SK-N-SH (cell line): ENCODE results near the gene GSG1L2. TPM values are rescaled to one million over a fixed set of nuclear protein-coding genes. Genes with fewer than 3 reads are reported as not detected.

Experiments used
- CTCF ChIA-PET: fragments of 300-600, 350-600 bp; formaldehyde crosslinking; extraction: SDS; loops from one replicate; lab custom pipeline; 2021; lab: Yijun Ruan, JAX
- POLR2A ChIA-PET: fragments of 350-600 bp; sonication (Branson Sonifier 250); formaldehyde crosslinking; extraction: SDS; loops from one replicate; lab custom pipeline; 2020; ENCODE audit warnings: antibody characterized with exemption, inconsistent platforms; lab: Yijun Ruan, JAX
- DNase-seq: peaks from one replicate; pipeline ENCODE4 v3.0.0; 2012
- H2AFZ ChIP-seq: fragments of 200-600 bp; sonication (generic); 2 replicates; pipeline ENCODE4 v1.8.1; 2016; ENCODE audit warnings: antibody characterized with exemption, mild to moderate bottlenecking, low read depth
- H3F3A ChIP-seq: fragments of 200-600 bp; sonication (generic); replicated peaks from 2 replicates; pipeline ENCODE3; 2016; ENCODE audit warnings: antibody characterized with exemption, mild to moderate bottlenecking; ENCODE audit not compliant: insufficient read depth
- H3K27ac ChIP-seq, 2 experiments: fragments of 200-500 bp in 1 of 2; fragments of 200-600 bp in 1 of 2; sonication (Bioruptor generic) in 1 of 2; sonication (generic), shearing (Covaris generic) in 1 of 2; 2 replicates each; pipeline versions ENCODE4 v1.5.1 to v1.6.1; 2014 to 2016; ENCODE audit warnings: low read depth in 2 of 2, inconsistent platforms in 1 of 2, low read length in 1 of 2, mild to moderate bottlenecking in 1 of 2, mixed read lengths in 1 of 2
- H3K27me3 ChIP-seq: fragments of 200-600 bp; sonication (generic), shearing (Covaris generic); 2 replicates; pipeline ENCODE4 v1.6.1; 2016; ENCODE audit warnings: mixed run types; ENCODE audit not compliant: insufficient read depth
- H3K36me3 ChIP-seq, 2 experiments: fragments of 200-500 bp in 1 of 2; fragments of 200-600 bp in 1 of 2; sonication (Bioruptor generic) in 1 of 2; sonication (generic) in 1 of 2; replicated peaks in 1 of 2; 2 replicates each; pipeline versions ENCODE3 to v1.5.1; 2014 to 2016; ENCODE audit warnings: low read length in 1 of 2, mild to moderate bottlenecking in 1 of 2; ENCODE audit not compliant: insufficient read depth in 2 of 2, control insufficient read depth in 1 of 2
- H3K4me1 ChIP-seq, 2 experiments: fragments of 200-500 bp in 1 of 2; fragments of 200-600 bp in 1 of 2; sonication (Bioruptor generic) in 1 of 2; sonication (generic), shearing (Covaris generic) in 1 of 2; 2 replicates each; pipeline versions ENCODE4 v1.5.1 to v1.6.1; 2014 to 2016; ENCODE audit warnings: low read depth in 1 of 2, low read length in 1 of 2, mixed run types in 1 of 2; ENCODE audit not compliant: insufficient read depth in 2 of 2, control insufficient read depth in 1 of 2
- H3K4me2 ChIP-seq: fragments of 200-600 bp; sonication (generic), shearing (Covaris generic); 2 replicates; pipeline ENCODE4 v1.6.1; 2017; ENCODE audit warnings: mixed run types
- H3K4me3 ChIP-seq, 2 experiments: fragments of 200-500 bp in 1 of 2; fragments of 200-600 bp in 1 of 2; sonication (Bioruptor generic) in 1 of 2; sonication (generic), shearing (Covaris generic) in 1 of 2; 2 replicates each; pipeline versions ENCODE4 v1.5.1 to v1.8.1; 2014 to 2016; ENCODE audit warnings: low read depth in 2 of 2, inconsistent platforms in 1 of 2, low read length in 1 of 2, mild to moderate bottlenecking in 1 of 2, mixed read lengths in 1 of 2, moderate library complexity in 1 of 2
- H3K79me2 ChIP-seq: fragments of 200-600 bp; sonication (generic); 2 replicates; pipeline ENCODE4 v1.8.1; 2017; ENCODE audit warnings: mild to moderate bottlenecking; ENCODE audit not compliant: insufficient read depth
- H3K9ac ChIP-seq: fragments of 200-600 bp; sonication (generic); 2 replicates; pipeline ENCODE4 v1.6.1; 2017; ENCODE audit warnings: mixed run types
- H3K9me2 ChIP-seq: fragments of 200-600 bp; sonication (generic); 2 replicates; pipeline ENCODE4 v1.6.1; 2017; ENCODE audit warnings: mixed run types
- H3K9me3 ChIP-seq: fragments of 200-600 bp; sonication (generic); 2 replicates; pipeline ENCODE4 v1.6.1; 2017; ENCODE audit warnings: mixed run types, mild to moderate bottlenecking, moderate library complexity
- H4K20me1 ChIP-seq: fragments of 200-600 bp; sonication (generic); 2 replicates; pipeline ENCODE4 v1.6.1; 2017; ENCODE audit warnings: mild to moderate bottlenecking, mixed run types; ENCODE audit not compliant: insufficient read depth
- CHD2 ChIP-seq: fragments of 150-350 bp; IDR thresholded peaks from 2 replicates; pipeline ENCODE4 v1.6.1; 2018; ENCODE audit warnings: low read length; ENCODE audit not compliant: partially characterized antibody
- EP300 ChIP-seq, 2 experiments: IDR thresholded peaks; 2 replicates each; pipeline versions ENCODE4 v1.4.0 to v1.6.1; 2012; ENCODE audit warnings: borderline replicate concordance in 1 of 2, low read depth in 1 of 2, low read length in 1 of 2
- EZH2phosphoT487 ChIP-seq: fragments of 200-600 bp; sonication (generic); IDR thresholded peaks from 2 replicates; pipeline ENCODE4 v1.6.1; 2017; ENCODE audit warnings: low read depth, mixed run types, mild to moderate bottlenecking, antibody characterized with exemption, moderate library complexity, borderline replicate concordance
- FOXM1 ChIP-seq: IDR thresholded peaks from 2 replicates; pipeline ENCODE4 v1.4.0; 2012; ENCODE audit warnings: low read depth, mild to moderate bottlenecking
- GABPA ChIP-seq: IDR thresholded peaks from 2 replicates; pipeline ENCODE4 v1.4.0; 2012; ENCODE audit warnings: low read depth, mild to moderate bottlenecking
- GATA2 ChIP-seq: sonication (generic); formaldehyde crosslinking; IDR thresholded peaks from 2 replicates; pipeline ENCODE4 v1.5.0; 2020; ENCODE audit warnings: mild to moderate bottlenecking, missing genetic modification reagents
- MXI1 ChIP-seq: IDR thresholded peaks from 2 replicates; pipeline ENCODE4 v1.6.1; 2012; ENCODE audit warnings: mild to moderate bottlenecking, low read depth, low read length, improper control_type of control experiment
- NFIC ChIP-seq: IDR thresholded peaks from 2 replicates; pipeline ENCODE4 v1.4.0; 2012; ENCODE audit warnings: borderline replicate concordance
- RFX5 ChIP-seq: IDR thresholded peaks from 2 replicates; pipeline ENCODE4 v1.6.1; 2012; ENCODE audit warnings: mild to moderate bottlenecking, improper control_type of control experiment, low read length
- RXRA ChIP-seq: IDR thresholded peaks from 2 replicates; pipeline ENCODE4 v1.4.0; 2012; ENCODE audit warnings: low read depth, mild to moderate bottlenecking, borderline replicate concordance
- SIN3A ChIP-seq: IDR thresholded peaks from 2 replicates; pipeline ENCODE4 v1.6.1; 2012; ENCODE audit warnings: low read depth, mild to moderate bottlenecking, low read length, moderate library complexity, borderline replicate concordance
- TAF1 ChIP-seq: IDR thresholded peaks from 2 replicates; pipeline ENCODE4 v1.6.1; 2012; ENCODE audit warnings: low read depth, mild to moderate bottlenecking, low read length, moderate library complexity, borderline replicate concordance
- TEAD4 ChIP-seq: IDR thresholded peaks from 2 replicates; pipeline ENCODE4 v1.4.0; 2012; ENCODE audit warnings: mild to moderate bottlenecking, borderline replicate concordance; ENCODE audit not compliant: insufficient read depth
- WGBS: methylation state at CpG from one replicate; pipeline ENCODE4 v1.1.6; 2017; ENCODE audit warnings: low lambda C conversion rate; 5-methylcytosine and 5-hydroxymethylcytosine counted together
- polyA plus RNA-seq, 3 experiments: library from polyadenylated mRNA; depleted of rRNA; stranded (reverse); fragments of >200 nt; gene quantifications; 2 replicates each; pipeline ENCODE4 v1.2.3, GENCODE V29; 2012
- TF ChIP-seq, protein P1 (sequence below): fragments of 150-350 bp; IDR thresholded peaks from 2 replicates; pipeline ENCODE4 v1.6.1; 2017; ENCODE audit warnings: antibody characterized with exemption, low read length, low read depth, borderline replicate concordance
- TF ChIP-seq, protein P2 (sequence below): IDR thresholded peaks from 2 replicates; pipeline ENCODE4 v1.4.0; 2012; ENCODE audit warnings: low read depth, borderline replicate concordance
- TF ChIP-seq, protein P3 (sequence below): IDR thresholded peaks from 2 replicates; pipeline ENCODE4 v1.6.1; 2012; ENCODE audit warnings: mild to moderate bottlenecking, low read depth, low read length, moderate library complexity

GSG1L2 gene
- polyA plus RNA-seq, 1 of the 3 experiments (the other 2 are of a cell fraction): not detected

DNA sequence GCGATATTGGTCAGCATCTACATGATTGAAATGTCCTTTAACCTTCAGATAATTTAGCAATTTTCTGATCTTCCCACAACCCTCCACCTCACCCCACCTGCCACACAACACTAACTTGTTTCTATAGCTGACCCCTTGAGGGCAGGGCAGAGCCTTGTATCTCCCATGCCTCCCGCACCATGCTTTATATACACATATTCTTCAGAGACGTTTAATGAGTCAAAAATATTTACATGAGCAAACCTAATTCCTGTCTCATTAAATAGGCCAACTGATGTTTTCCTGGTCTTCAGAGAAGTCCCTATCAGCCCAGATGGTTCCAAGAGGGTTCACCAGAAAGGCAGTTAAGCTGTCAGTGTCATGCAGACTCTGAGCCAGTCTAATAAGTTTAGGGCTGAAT lies 23.9 kb downstream of the GSG1L2 start:
- Histone ChIP-seq H3K4me1 (no peaks in the 10 kb centered on the region), H3K79me2 (no peaks in the 10 kb centered on the region), H3K36me3 (no peaks in the 10 kb centered on the region)
- TF ChIP-seq CHD2 (no peak), RFX5 (no peak), NFIC (no peak), EP300 (IDR thresholded peaks at IDR 0.05; ENCODE audit: borderline replicate concordance in 1 of 2, low read depth in 1 of 2, low read length in 1 of 2) (no peak), GABPA (no peak), TAF1 (no peak)
- TF ChIP-seq, protein P1, sequence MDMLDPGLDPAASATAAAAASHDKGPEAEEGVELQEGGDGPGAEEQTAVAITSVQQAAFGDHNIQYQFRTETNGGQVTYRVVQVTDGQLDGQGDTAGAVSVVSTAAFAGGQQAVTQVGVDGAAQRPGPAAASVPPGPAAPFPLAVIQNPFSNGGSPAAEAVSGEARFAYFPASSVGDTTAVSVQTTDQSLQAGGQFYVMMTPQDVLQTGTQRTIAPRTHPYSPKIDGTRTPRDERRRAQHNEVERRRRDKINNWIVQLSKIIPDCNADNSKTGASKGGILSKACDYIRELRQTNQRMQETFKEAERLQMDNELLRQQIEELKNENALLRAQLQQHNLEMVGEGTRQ: no peak
- TF ChIP-seq, protein P2, sequence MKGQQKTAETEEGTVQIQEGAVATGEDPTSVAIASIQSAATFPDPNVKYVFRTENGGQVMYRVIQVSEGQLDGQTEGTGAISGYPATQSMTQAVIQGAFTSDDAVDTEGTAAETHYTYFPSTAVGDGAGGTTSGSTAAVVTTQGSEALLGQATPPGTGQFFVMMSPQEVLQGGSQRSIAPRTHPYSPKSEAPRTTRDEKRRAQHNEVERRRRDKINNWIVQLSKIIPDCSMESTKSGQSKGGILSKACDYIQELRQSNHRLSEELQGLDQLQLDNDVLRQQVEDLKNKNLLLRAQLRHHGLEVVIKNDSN: no peak
- TF ChIP-seq, all 33 proteins: peak for 0
- no peak overlapping the region for H3K9ac ChIP-seq
- CTCF ChIA-PET: no interaction called here
- no peaks in the 10 kb centered on the region for H3K9me3 ChIP-seq
- DNase-seq: no peak
- 6% methylated on average over 3 of the region's 3 CpGs for WGBS
- no peak overlapping the region for H3K4me2 ChIP-seq
- H3K4me3 ChIP-seq: no peak overlapping the region
- H3K27me3 ChIP-seq: peaks cover 7% of the 10 kb centered on the region; the same call in 1 of the 2 replicates
- POLR2A ChIA-PET: no interaction called here
- H3K27ac ChIP-seq: no peak overlapping the region
- H3F3A ChIP-seq: no peaks in the 10 kb centered on the region
- H2AFZ ChIP-seq: no peak overlapping the region
- no peaks in the 10 kb centered on the region for H3K9me2 ChIP-seq
- H4K20me1 ChIP-seq: no peaks in the 10 kb centered on the region

DNA sequence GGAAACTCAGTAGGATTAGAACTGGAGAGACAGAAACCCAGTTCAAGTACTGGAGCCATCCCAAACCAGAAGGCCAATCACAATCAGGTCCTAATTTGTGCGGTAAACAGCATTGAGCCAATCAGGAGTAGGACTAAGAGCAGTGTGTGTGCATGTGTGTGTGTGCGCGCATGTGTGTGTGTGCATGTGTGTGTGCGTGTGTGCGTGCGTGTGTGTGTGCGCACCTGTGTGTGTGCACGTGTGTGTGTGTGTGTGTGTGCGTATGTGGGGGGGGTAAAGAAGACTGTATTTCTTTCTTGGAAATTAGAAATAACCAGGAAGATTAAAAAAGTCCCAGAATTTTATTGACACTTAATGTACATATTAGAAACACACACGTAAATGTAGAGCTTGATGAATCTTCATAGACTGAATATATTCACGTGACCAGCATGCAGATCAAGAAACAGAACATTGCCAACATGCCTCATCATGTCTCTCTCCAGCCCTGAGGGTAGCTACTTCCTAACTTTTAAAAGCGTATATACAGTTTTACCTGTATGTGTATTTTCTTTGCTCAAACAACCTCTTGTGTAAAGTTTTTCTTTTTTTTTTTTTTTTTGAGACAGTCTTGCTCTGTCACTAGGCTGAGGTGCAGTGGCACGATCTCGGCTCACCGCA lies 29.6 kb downstream of the GSG1L2 start:
- WGBS: 51% methylated on average over 15 of the region's 15 CpGs
- Histone ChIP-seq H3K27me3 (peaks cover 19% of the 10 kb centered on the region; the same call in 1 of the 2 replicates), H3K9ac (no peak overlapping the region), H4K20me1 (no peaks in the 10 kb centered on the region), H3K9me3 (no peaks in the 10 kb centered on the region), H3K4me3 (no peak overlapping the region), H3K36me3 (no peaks in the 10 kb centered on the region), H3K79me2 (no peaks in the 10 kb centered on the region), H3K9me2 (no peaks in the 10 kb centered on the region), H3K27ac (no peak overlapping the region), H3F3A (no peaks in the 10 kb centered on the region), H3K4me1 (no peaks in the 10 kb centered on the region), H2AFZ (no peak overlapping the region), H3K4me2 (no peak overlapping the region)
- POLR2A ChIA-PET: no interaction called here
- DNase-seq: no peak
- TF ChIP-seq MXI1: no peak
- TF ChIP-seq SIN3A: no peak
- TF ChIP-seq EP300 (IDR thresholded peaks at IDR 0.05; ENCODE audit: borderline replicate concordance in 1 of 2, low read depth in 1 of 2, low read length in 1 of 2): no peak
- TF ChIP-seq, protein P3, sequence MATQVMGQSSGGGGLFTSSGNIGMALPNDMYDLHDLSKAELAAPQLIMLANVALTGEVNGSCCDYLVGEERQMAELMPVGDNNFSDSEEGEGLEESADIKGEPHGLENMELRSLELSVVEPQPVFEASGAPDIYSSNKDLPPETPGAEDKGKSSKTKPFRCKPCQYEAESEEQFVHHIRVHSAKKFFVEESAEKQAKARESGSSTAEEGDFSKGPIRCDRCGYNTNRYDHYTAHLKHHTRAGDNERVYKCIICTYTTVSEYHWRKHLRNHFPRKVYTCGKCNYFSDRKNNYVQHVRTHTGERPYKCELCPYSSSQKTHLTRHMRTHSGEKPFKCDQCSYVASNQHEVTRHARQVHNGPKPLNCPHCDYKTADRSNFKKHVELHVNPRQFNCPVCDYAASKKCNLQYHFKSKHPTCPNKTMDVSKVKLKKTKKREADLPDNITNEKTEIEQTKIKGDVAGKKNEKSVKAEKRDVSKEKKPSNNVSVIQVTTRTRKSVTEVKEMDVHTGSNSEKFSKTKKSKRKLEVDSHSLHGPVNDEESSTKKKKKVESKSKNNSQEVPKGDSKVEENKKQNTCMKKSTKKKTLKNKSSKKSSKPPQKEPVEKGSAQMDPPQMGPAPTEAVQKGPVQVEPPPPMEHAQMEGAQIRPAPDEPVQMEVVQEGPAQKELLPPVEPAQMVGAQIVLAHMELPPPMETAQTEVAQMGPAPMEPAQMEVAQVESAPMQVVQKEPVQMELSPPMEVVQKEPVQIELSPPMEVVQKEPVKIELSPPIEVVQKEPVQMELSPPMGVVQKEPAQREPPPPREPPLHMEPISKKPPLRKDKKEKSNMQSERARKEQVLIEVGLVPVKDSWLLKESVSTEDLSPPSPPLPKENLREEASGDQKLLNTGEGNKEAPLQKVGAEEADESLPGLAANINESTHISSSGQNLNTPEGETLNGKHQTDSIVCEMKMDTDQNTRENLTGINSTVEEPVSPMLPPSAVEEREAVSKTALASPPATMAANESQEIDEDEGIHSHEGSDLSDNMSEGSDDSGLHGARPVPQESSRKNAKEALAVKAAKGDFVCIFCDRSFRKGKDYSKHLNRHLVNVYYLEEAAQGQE: no peak
- no peak for TF ChIP-seq GATA2
- TF ChIP-seq TAF1: no peak
- no peak for TF ChIP-seq NFIC
- TF ChIP-seq TEAD4: no peak
- no peak for TF ChIP-seq EZH2phosphoT487
- TF ChIP-seq RXRA: no peak
- TF ChIP-seq FOXM1: no peak
- CTCF ChIA-PET: no interaction called here
